ENCODE data around the gene TMEM219.

Gene TMEM219

DNA sequence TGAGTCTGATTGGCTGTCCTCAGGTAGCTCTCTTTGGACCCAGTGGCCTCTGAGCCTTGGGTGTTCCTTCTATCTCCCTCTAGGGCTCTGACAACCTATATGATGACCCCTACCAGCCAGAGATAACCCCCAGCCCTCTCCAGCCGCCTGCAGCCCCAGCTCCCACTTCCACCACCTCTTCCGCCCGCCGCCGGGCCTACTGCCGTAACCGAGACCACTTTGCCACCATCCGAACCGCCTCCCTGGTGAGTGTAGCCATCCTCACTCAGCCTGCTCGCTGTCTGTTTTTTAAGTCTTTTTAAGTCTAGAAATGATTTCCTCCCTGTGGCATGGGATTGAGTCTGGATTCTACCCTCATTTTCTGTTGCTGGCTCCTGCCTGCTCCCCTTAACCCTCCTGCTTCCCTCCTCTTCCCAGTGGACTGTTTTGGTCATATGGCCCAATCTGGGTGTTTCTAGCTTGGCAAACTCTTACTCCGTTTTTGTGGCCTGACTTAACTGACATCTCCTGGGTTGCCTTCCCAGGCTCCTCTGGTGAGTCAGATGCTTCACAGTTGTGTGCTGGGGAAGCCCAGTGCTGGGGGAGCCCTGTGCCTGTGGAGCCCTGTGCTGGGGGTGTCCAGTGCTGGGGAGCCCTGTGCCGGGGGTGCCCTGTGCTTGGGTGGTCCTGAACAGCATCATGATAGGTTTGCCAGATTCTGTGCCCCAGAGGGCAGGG is 21.7 kb downstream of the TMEM219 start (continued):
- TF ChIP-seq ZNF426 (tag by site-specific recombination; IDR thresholded peaks at IDR 0.05) = no peak
- TF ChIP-seq, protein P1, sequence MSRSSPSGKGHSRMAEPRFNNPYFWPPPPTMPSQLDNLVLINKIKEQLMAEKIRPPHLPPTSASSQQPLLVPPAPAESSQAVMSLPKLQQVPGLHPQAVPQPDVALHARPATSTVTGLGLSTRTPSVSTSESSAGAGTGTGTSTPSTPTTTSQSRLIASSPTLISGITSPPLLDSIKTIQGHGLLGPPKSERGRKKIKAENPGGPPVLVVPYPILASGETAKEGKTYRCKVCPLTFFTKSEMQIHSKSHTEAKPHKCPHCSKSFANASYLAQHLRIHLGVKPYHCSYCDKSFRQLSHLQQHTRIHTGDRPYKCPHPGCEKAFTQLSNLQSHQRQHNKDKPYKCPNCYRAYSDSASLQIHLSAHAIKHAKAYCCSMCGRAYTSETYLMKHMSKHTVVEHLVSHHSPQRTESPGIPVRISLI (tag by site-specific recombination; IDR thresholded peaks at IDR 0.05) = no peak

DNA sequence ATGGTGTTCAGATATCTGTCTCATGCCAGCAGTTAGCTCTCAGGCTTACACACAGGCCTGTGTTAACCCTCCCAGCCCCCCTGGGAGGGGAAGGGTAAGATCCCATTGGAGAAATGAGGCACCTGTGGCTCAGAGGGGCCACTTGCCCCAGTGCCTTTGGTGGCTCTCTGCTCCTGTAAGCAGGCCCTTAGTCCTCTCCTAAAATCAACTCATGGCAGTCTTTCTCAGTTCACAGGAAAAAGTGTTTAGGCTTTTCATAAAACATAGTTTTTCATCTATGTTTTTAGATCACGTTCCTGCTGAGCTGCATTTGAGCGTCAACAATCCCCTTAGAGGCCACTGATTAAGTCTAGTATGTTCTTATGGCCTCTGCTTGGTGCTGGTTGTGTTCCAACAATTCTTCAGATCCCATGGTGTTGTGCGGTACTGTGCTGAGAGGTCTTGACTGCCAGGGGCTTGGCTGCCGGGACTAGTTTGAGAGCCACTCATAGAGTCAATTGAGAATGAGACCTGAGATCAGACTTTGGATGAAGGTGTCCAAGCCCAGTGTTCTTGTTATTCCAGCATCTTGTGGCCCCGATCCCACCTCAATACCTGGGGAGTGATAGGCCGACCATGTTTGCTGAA is 22.4 kb downstream of the TMEM219 start:
- Histone ChIP-seq H3K9me3 (ENCODE audit: control insufficient read depth, insufficient read depth, low read depth, low read length) (no peaks in the 10 kb centered on the region), H3K4me1 (ENCODE audit: control insufficient read depth, insufficient read depth, low read length) (no peaks in the 10 kb centered on the region), H3K36me3 (ENCODE audit: control insufficient read depth in 2 of 2, insufficient read depth in 1 of 2, low read length in 2 of 2) (peaks cover 51 to 100% of the 10 kb centered on the region in 2 experiments), H3K27ac (ENCODE audit: extremely low read depth, low read depth, low read length) (no peak overlapping the region), H3K4me3 (ENCODE audit: low read depth, low read length) (no peak overlapping the region)
- CTCF ChIA-PET = interaction anchor here (1.4 kb wide), 1 partner anchor 8 kb away, joined by 5 read pairs; no protein-coding TSS in a partner anchor
- POLR2A ChIA-PET = interaction anchor here (0.6 kb wide), 1 partner anchor 19 kb away, joined by 3 read pairs; no protein-coding TSS in a partner anchor
- TF ChIP-seq, protein P2, sequence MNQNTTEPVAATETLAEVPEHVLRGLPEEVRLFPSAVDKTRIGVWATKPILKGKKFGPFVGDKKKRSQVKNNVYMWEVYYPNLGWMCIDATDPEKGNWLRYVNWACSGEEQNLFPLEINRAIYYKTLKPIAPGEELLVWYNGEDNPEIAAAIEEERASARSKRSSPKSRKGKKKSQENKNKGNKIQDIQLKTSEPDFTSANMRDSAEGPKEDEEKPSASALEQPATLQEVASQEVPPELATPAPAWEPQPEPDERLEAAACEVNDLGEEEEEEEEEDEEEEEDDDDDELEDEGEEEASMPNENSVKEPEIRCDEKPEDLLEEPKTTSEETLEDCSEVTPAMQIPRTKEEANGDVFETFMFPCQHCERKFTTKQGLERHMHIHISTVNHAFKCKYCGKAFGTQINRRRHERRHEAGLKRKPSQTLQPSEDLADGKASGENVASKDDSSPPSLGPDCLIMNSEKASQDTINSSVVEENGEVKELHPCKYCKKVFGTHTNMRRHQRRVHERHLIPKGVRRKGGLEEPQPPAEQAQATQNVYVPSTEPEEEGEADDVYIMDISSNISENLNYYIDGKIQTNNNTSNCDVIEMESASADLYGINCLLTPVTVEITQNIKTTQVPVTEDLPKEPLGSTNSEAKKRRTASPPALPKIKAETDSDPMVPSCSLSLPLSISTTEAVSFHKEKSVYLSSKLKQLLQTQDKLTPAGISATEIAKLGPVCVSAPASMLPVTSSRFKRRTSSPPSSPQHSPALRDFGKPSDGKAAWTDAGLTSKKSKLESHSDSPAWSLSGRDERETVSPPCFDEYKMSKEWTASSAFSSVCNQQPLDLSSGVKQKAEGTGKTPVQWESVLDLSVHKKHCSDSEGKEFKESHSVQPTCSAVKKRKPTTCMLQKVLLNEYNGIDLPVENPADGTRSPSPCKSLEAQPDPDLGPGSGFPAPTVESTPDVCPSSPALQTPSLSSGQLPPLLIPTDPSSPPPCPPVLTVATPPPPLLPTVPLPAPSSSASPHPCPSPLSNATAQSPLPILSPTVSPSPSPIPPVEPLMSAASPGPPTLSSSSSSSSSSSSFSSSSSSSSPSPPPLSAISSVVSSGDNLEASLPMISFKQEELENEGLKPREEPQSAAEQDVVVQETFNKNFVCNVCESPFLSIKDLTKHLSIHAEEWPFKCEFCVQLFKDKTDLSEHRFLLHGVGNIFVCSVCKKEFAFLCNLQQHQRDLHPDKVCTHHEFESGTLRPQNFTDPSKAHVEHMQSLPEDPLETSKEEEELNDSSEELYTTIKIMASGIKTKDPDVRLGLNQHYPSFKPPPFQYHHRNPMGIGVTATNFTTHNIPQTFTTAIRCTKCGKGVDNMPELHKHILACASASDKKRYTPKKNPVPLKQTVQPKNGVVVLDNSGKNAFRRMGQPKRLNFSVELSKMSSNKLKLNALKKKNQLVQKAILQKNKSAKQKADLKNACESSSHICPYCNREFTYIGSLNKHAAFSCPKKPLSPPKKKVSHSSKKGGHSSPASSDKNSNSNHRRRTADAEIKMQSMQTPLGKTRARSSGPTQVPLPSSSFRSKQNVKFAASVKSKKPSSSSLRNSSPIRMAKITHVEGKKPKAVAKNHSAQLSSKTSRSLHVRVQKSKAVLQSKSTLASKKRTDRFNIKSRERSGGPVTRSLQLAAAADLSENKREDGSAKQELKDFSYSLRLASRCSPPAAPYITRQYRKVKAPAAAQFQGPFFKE (tag by site-specific recombination; IDR thresholded peaks at IDR 0.05; ENCODE audit: borderline replicate concordance) = no peak
- no peak for TF ChIP-seq ZNF677 (tag by site-specific recombination; IDR thresholded peaks at IDR 0.05)
- TF ChIP-seq ZNF221 (tag by site-specific recombination; IDR thresholded peaks at IDR 0.05; ENCODE audit: borderline replicate concordance) = no peak
- no peak for TF ChIP-seq ZNF426 (tag by site-specific recombination; IDR thresholded peaks at IDR 0.05)
- TF ChIP-seq TCF7L2 (IDR thresholded peaks at IDR 0.05; ENCODE audit: borderline replicate concordance, low read depth, low read length) = no peak
- TF ChIP-seq GLI2 (tag by site-specific recombination; IDR thresholded peaks at IDR 0.05; ENCODE audit: borderline replicate concordance, low read depth) = no peak
- no peak for TF ChIP-seq ZBTB1 (tag by site-specific recombination; IDR thresholded peaks at IDR 0.05)
- TF ChIP-seq PRDM1 (tag by site-specific recombination; IDR thresholded peaks at IDR 0.05) = no peak
- TF ChIP-seq SETDB1 (IDR thresholded peaks at IDR 0.05; ENCODE audit: insufficient read length, low read length) = no peak
- TF ChIP-seq, protein P3, sequence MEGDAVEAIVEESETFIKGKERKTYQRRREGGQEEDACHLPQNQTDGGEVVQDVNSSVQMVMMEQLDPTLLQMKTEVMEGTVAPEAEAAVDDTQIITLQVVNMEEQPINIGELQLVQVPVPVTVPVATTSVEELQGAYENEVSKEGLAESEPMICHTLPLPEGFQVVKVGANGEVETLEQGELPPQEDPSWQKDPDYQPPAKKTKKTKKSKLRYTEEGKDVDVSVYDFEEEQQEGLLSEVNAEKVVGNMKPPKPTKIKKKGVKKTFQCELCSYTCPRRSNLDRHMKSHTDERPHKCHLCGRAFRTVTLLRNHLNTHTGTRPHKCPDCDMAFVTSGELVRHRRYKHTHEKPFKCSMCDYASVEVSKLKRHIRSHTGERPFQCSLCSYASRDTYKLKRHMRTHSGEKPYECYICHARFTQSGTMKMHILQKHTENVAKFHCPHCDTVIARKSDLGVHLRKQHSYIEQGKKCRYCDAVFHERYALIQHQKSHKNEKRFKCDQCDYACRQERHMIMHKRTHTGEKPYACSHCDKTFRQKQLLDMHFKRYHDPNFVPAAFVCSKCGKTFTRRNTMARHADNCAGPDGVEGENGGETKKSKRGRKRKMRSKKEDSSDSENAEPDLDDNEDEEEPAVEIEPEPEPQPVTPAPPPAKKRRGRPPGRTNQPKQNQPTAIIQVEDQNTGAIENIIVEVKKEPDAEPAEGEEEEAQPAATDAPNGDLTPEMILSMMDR (tag by site-specific recombination; IDR thresholded peaks at IDR 0.05) = no peak
- TF ChIP-seq ZNF214 (tag by site-specific recombination; IDR thresholded peaks at IDR 0.05; ENCODE audit: borderline replicate concordance) = no peak
- no peak for TF ChIP-seq ZNF48 (tag by site-specific recombination; IDR thresholded peaks at IDR 0.05)
- TF ChIP-seq GLIS1 (tag by site-specific recombination; IDR thresholded peaks at IDR 0.05) = no peak
- no peak for TF ChIP-seq ZNF596 (tag by site-specific recombination; IDR thresholded peaks at IDR 0.05)
- TF ChIP-seq ZFHX2 (tag by site-specific recombination; conservative IDR thresholded peaks at IDR 0.05) = no peak
- no peak for TF ChIP-seq ZNF223 (tag by site-specific recombination; IDR thresholded peaks at IDR 0.05)
- no peak for TF ChIP-seq REPIN1 (tag by site-specific recombination; IDR thresholded peaks at IDR 0.05; ENCODE audit: low read depth)
- TF ChIP-seq ZNF585B (tag by site-specific recombination; IDR thresholded peaks at IDR 0.05) = no peak
- TF ChIP-seq GFI1B (tag by site-specific recombination; IDR thresholded peaks at IDR 0.05) = no peak

All from HEK293 (cell line).